Cardiac muscle cell (in vitro differentiated cells and primary cell): Measurements from ENCODE around the gene PACSIN2. TPM values are rescaled to one million over a fixed set of nuclear protein-coding genes. Genes with fewer than 3 reads are reported as not detected.
"Not testable (repeated sequence)": the region's sequence is repeated elsewhere in the genome, so short reads cannot be mapped to it uniquely, and the experiment has no call there.

Source experiments
- DNase-seq, 2 donors: peaks; one replicate each; pipeline versions ENCODE4 v3.0.0 to v3.0.0-alpha.2; 2010 to 2017; ENCODE audit warnings: low read depth in 1 of 2, low spot score in 1 of 2
- H3K27ac ChIP-seq: fragments of 200-600 bp; sonication (generic); 2 replicates; pipeline ENCODE4 v1.5.1; 2016
- H3K27me3 ChIP-seq: fragments of 200-600 bp; sonication (generic); 2 replicates; pipeline ENCODE4 v1.6.0; 2016; ENCODE audit warnings: control low read depth
- H3K36me3 ChIP-seq: fragments of 200-600 bp; sonication (generic); 2 replicates; pipeline ENCODE4 v1.5.1; 2016; ENCODE audit warnings: control low read depth
- H3K4me1 ChIP-seq: fragments of 200-600 bp; sonication (generic); 2 replicates; pipeline ENCODE4 v1.8.1; 2017; ENCODE audit warnings: low read depth, mild to moderate bottlenecking, mixed run types
- H3K4me3 ChIP-seq: fragments of 200-600 bp; sonication (generic); 2 replicates; pipeline ENCODE4 v1.5.1; 2016; ENCODE audit warnings: mild to moderate bottlenecking
- H3K9me3 ChIP-seq: fragments of 200-600 bp; sonication (generic); 2 replicates; pipeline ENCODE4 v1.5.1; 2017; ENCODE audit warnings: low read depth, mild to moderate bottlenecking, control low read depth
- CTCF ChIP-seq: IDR thresholded peaks from 2 replicates; pipeline ENCODE4 v1.5.1; 2012; ENCODE audit warnings: low read depth, mild to moderate bottlenecking, low read length
- polyA plus RNA-seq: library from polyadenylated mRNA; unstranded; fragments of >200 nt; fragmentation: Nextera tagmentation; extraction: Ambion mirVana; gene quantifications from 2 replicates; pipeline ENCODE4 v1.2.1, GENCODE V29; 2016
- total RNA-seq: library from RNA; depleted of rRNA; stranded (reverse); fragments of >200 nt; gene quantifications from 2 replicates; pipeline ENCODE4 v1.2.3, GENCODE V29; 2016

Gene PACSIN2
- total and polyA plus RNA-seq, 2 experiments from 2014 or later = 67.7 to 70.5 TPM

- Histone ChIP-seq H3K36me3 (no peaks in the 10 kb centered on the region), H3K9me3 (no peaks in the 10 kb centered on the region), H3K4me1 (peaks cover 29% of the 10 kb centered on the region), H3K4me3 (no peak overlapping the region), H3K27me3 (no peaks in the 10 kb centered on the region), H3K27ac (no peak overlapping the region)
- peak in 1 of 2 donors; percentile 36 for DNase-seq
- TF ChIP-seq CTCF = no peak
Observed at GRCh38 chr22:42920101-42920820, 94.7 kb downstream of the PACSIN2 start.

GRCh38 chr22:42919199-42919598, 95.8 kb downstream of the PACSIN2 start:
- H3K9me3 ChIP-seq = no peaks in the 10 kb centered on the region
- no peak for DNase-seq
- no peaks in the 10 kb centered on the region for H3K36me3 ChIP-seq
- H3K27ac ChIP-seq = peak overlapping the region; percentile 28
- H3K4me1 ChIP-seq = peaks cover 29% of the 10 kb centered on the region
- TF ChIP-seq CTCF = no peak
- no peaks in the 10 kb centered on the region for H3K27me3 ChIP-seq
- H3K4me3 ChIP-seq = no peak overlapping the region

- Histone ChIP-seq H3K36me3 (no peaks in the 10 kb centered on the region), H3K9me3 (no peaks in the 10 kb centered on the region), H3K27ac (no peak overlapping the region), H3K4me1 (peaks cover 35% of the 10 kb centered on the region), H3K4me3 (no peak overlapping the region), H3K27me3 (no peaks in the 10 kb centered on the region)
- DNase-seq = no peak
- TF ChIP-seq CTCF = no peak
Observed at GRCh38 chr22:42918500-42918899, 96.4 kb downstream of the PACSIN2 start.

GRCh38 chr22:42917358-42917757, 97.6 kb downstream of the PACSIN2 start:
- not testable (repeated sequence) for H3K9me3 ChIP-seq, DNase-seq

GRCh38 chr22:42915980-42916765, 98.8 kb downstream of the PACSIN2 start:
- peak overlapping the region; percentile 66 for H3K27ac ChIP-seq
- no peak overlapping the region for H3K4me3 ChIP-seq

More at GRCh38 chr22:42917358-42917757, 97.6 kb downstream of the PACSIN2 start:
- H3K27me3 ChIP-seq, H3K4me3 ChIP-seq, H3K27ac ChIP-seq, H3K36me3 ChIP-seq: not testable (repeated sequence)
- H3K4me1 ChIP-seq = peaks cover 27% of the 10 kb centered on the region

More at GRCh38 chr22:42915980-42916765, 98.8 kb downstream of the PACSIN2 start:
- no peak for TF ChIP-seq CTCF
- Histone ChIP-seq H3K27me3 (no peaks in the 10 kb centered on the region), H3K9me3 (no peaks in the 10 kb centered on the region), H3K4me1 (peaks cover 23% of the 10 kb centered on the region), H3K36me3 (no peaks in the 10 kb centered on the region)
- DNase-seq = peak in 1 of 2 donors; percentile 44
